Measurements from ENCODE around the gene VAPA.

Gene VAPA

GRCh38 chr18:9924371-9924943 lies 10.6 kb downstream of the VAPA start:
- Mint-ChIP-seq H3K4me1 (peaks cover 48% of the 10 kb centered on the region), H3K27me3 (no peaks in the 10 kb centered on the region), H3K27ac (ENCODE audit: low read depth) (no peak overlapping the region), H3K36me3 (ENCODE audit: insufficient read depth) (peaks cover 1% of the 10 kb centered on the region), H3K4me3 (peak overlapping the region; percentile 42), H3K9me3 (no peaks in the 10 kb centered on the region)
- no peak for DNase-seq (ENCODE audit: low spot score in 2 of 2)
- no peak for ATAC-seq (replicated peaks; ENCODE audit: extremely low read depth, poor library complexity, severe bottlenecking)

- no peaks in the 10 kb centered on the region for H3K9me3 Mint-ChIP-seq
- H3K4me3 Mint-ChIP-seq, result no peak overlapping the region
- ATAC-seq (replicated peaks; ENCODE audit: extremely low read depth, poor library complexity, severe bottlenecking) (no peak), DNase-seq (ENCODE audit: low spot score in 2 of 2) (no peak)
- H3K36me3 Mint-ChIP-seq (ENCODE audit: insufficient read depth), result peaks cover 1% of the 10 kb centered on the region
- no peaks in the 10 kb centered on the region for H3K27me3 Mint-ChIP-seq
- no peak overlapping the region for H3K27ac Mint-ChIP-seq (ENCODE audit: low read depth)
- H3K4me1 Mint-ChIP-seq, result peaks cover 51% of the 10 kb centered on the region
Measured at GRCh38 chr18:9925369-9925768, 11.6 kb downstream of the VAPA start.

GRCh38 chr18:9925795-9926194 lies 12.0 kb downstream of the VAPA start:
- DNase-seq (ENCODE audit: low spot score in 2 of 2) (no peak), ATAC-seq (replicated peaks; ENCODE audit: extremely low read depth, poor library complexity, severe bottlenecking) (no peak)
- H3K27me3 Mint-ChIP-seq, result no peaks in the 10 kb centered on the region
- H3K4me1 Mint-ChIP-seq, result peaks cover 51% of the 10 kb centered on the region
- H3K9me3 Mint-ChIP-seq, result no peaks in the 10 kb centered on the region
- H3K36me3 Mint-ChIP-seq (ENCODE audit: insufficient read depth), result peaks cover 1% of the 10 kb centered on the region
- no peak overlapping the region for H3K27ac Mint-ChIP-seq (ENCODE audit: low read depth)
- no peak overlapping the region for H3K4me3 Mint-ChIP-seq

GRCh38 chr18:9926223-9926894 lies 12.5 kb downstream of the VAPA start:
- ATAC-seq (replicated peaks; ENCODE audit: extremely low read depth, poor library complexity, severe bottlenecking), result no peak
- H3K27me3 Mint-ChIP-seq, result no peaks in the 10 kb centered on the region
- no peak overlapping the region for H3K27ac Mint-ChIP-seq (ENCODE audit: low read depth)
- H3K4me3 Mint-ChIP-seq, result no peak overlapping the region
- H3K4me1 Mint-ChIP-seq, result peaks cover 55% of the 10 kb centered on the region
- no peaks in the 10 kb centered on the region for H3K9me3 Mint-ChIP-seq
- DNase-seq (ENCODE audit: low spot score in 2 of 2), result no peak
- H3K36me3 Mint-ChIP-seq (ENCODE audit: insufficient read depth), result peaks cover 2% of the 10 kb centered on the region

- no peaks in the 10 kb centered on the region for H3K9me3 Mint-ChIP-seq
- ATAC-seq (replicated peaks; ENCODE audit: extremely low read depth, poor library complexity, severe bottlenecking) (no peak), DNase-seq (ENCODE audit: low spot score in 2 of 2) (no peak)
- peaks cover 55% of the 10 kb centered on the region for H3K4me1 Mint-ChIP-seq
- no peak overlapping the region for H3K4me3 Mint-ChIP-seq
- H3K27ac Mint-ChIP-seq (ENCODE audit: low read depth), result peak overlapping the region; percentile 79
- peaks cover 2% of the 10 kb centered on the region for H3K36me3 Mint-ChIP-seq (ENCODE audit: insufficient read depth)
- H3K27me3 Mint-ChIP-seq, result no peaks in the 10 kb centered on the region
Measured at GRCh38 chr18:9926977-9927376, 13.2 kb downstream of the VAPA start.

GRCh38 chr18:9927392-9928063 lies 13.7 kb downstream of the VAPA start:
- DNase-seq (ENCODE audit: low spot score in 2 of 2), result no peak
- H3K4me3 Mint-ChIP-seq, result no peak overlapping the region
- ATAC-seq (replicated peaks; ENCODE audit: extremely low read depth, poor library complexity, severe bottlenecking), result no peak
- H3K27ac Mint-ChIP-seq (ENCODE audit: low read depth), result peak overlapping the region; percentile 79
- H3K36me3 Mint-ChIP-seq (ENCODE audit: insufficient read depth), result peaks cover 3% of the 10 kb centered on the region
- H3K27me3 Mint-ChIP-seq, result no peaks in the 10 kb centered on the region
- no peaks in the 10 kb centered on the region for H3K9me3 Mint-ChIP-seq
- peaks cover 50% of the 10 kb centered on the region for H3K4me1 Mint-ChIP-seq

- H3K4me1 Mint-ChIP-seq, result peaks cover 49% of the 10 kb centered on the region
- no peaks in the 10 kb centered on the region for H3K9me3 Mint-ChIP-seq
- no peak overlapping the region for H3K4me3 Mint-ChIP-seq
- ATAC-seq (replicated peaks; ENCODE audit: extremely low read depth, poor library complexity, severe bottlenecking), result no peak
- no peaks in the 10 kb centered on the region for H3K27me3 Mint-ChIP-seq
- no peak for DNase-seq (ENCODE audit: low spot score in 2 of 2)
- H3K27ac Mint-ChIP-seq (ENCODE audit: low read depth), result no peak overlapping the region
- peaks cover 14% of the 10 kb centered on the region for H3K36me3 Mint-ChIP-seq (ENCODE audit: insufficient read depth)
Measured at GRCh38 chr18:9928646-9929259, 14.9 kb downstream of the VAPA start.

GRCh38 chr18:9930299-9930884 lies 16.6 kb downstream of the VAPA start:
- ATAC-seq (replicated peaks; ENCODE audit: extremely low read depth, poor library complexity, severe bottlenecking), result no peak
- Mint-ChIP-seq H3K4me3 (no peak overlapping the region), H3K27me3 (no peaks in the 10 kb centered on the region), H3K36me3 (ENCODE audit: insufficient read depth) (peaks cover 23% of the 10 kb centered on the region), H3K4me1 (peaks cover 45% of the 10 kb centered on the region), H3K27ac (ENCODE audit: low read depth) (no peak overlapping the region), H3K9me3 (no peaks in the 10 kb centered on the region)
- no peak for DNase-seq (ENCODE audit: low spot score in 2 of 2)

GRCh38 chr18:9931146-9931545 lies 17.3 kb downstream of the VAPA start:
- Mint-ChIP-seq H3K36me3 (ENCODE audit: insufficient read depth) (peaks cover 24% of the 10 kb centered on the region), H3K27me3 (no peaks in the 10 kb centered on the region), H3K9me3 (no peaks in the 10 kb centered on the region), H3K27ac (ENCODE audit: low read depth) (no peak overlapping the region), H3K4me1 (peaks cover 45% of the 10 kb centered on the region), H3K4me3 (no peak overlapping the region)
- DNase-seq (ENCODE audit: low spot score in 2 of 2), result no peak
- no peak for ATAC-seq (replicated peaks; ENCODE audit: extremely low read depth, poor library complexity, severe bottlenecking)

GRCh38 chr18:9931678-9932077 lies 17.9 kb downstream of the VAPA start:
- Mint-ChIP-seq H3K9me3 (no peaks in the 10 kb centered on the region), H3K36me3 (ENCODE audit: insufficient read depth) (peaks cover 28% of the 10 kb centered on the region), H3K4me3 (no peak overlapping the region), H3K27me3 (no peaks in the 10 kb centered on the region), H3K27ac (ENCODE audit: low read depth) (no peak overlapping the region), H3K4me1 (peaks cover 44% of the 10 kb centered on the region)
- ATAC-seq (replicated peaks; ENCODE audit: extremely low read depth, poor library complexity, severe bottlenecking) (no peak), DNase-seq (ENCODE audit: low spot score in 2 of 2) (no peak)

- Mint-ChIP-seq H3K9me3 (no peaks in the 10 kb centered on the region), H3K4me1 (peaks cover 25% of the 10 kb centered on the region), H3K36me3 (ENCODE audit: insufficient read depth) (peaks cover 41% of the 10 kb centered on the region), H3K27me3 (no peaks in the 10 kb centered on the region), H3K4me3 (no peak overlapping the region), H3K27ac (ENCODE audit: low read depth) (no peak overlapping the region)
- no peak for ATAC-seq (replicated peaks; ENCODE audit: extremely low read depth, poor library complexity, severe bottlenecking)
- DNase-seq (ENCODE audit: low spot score in 2 of 2), result no peak
Measured at GRCh38 chr18:9933865-9934264, 20.0 kb downstream of the VAPA start.

- no peaks in the 10 kb centered on the region for H3K27me3 Mint-ChIP-seq
- H3K4me1 Mint-ChIP-seq, result peaks cover 21% of the 10 kb centered on the region
- ATAC-seq (replicated peaks; ENCODE audit: extremely low read depth, poor library complexity, severe bottlenecking) (no peak), DNase-seq (ENCODE audit: low spot score in 2 of 2) (no peak)
- H3K4me3 Mint-ChIP-seq, result no peak overlapping the region
- no peaks in the 10 kb centered on the region for H3K9me3 Mint-ChIP-seq
- peaks cover 44% of the 10 kb centered on the region for H3K36me3 Mint-ChIP-seq (ENCODE audit: insufficient read depth)
- H3K27ac Mint-ChIP-seq (ENCODE audit: low read depth), result no peak overlapping the region
Measured at GRCh38 chr18:9934274-9934673, 20.5 kb downstream of the VAPA start.
